Breast epithelium (tissue), 3 donors: ENCODE measurements around the gene TNFSF11.

Experiments used
- CTCF ChIP-seq, 3 donors: fragments of 450-650 bp; IDR thresholded peaks; one replicate each; pipeline ENCODE4 v1.5.1; 2016 to 2017; ENCODE audit warnings: antibody characterized with exemption in 3 of 3, mild to moderate bottlenecking in 3 of 3, moderate library complexity in 3 of 3
- POLR2A ChIP-seq: fragments of 450-650 bp; IDR thresholded peaks from one replicate; pipeline ENCODE4 v1.6.1; 2016; ENCODE audit warnings: antibody characterized with exemption, mild to moderate bottlenecking, moderate library complexity

GRCh38 chr13:42645717-42646116 lies 71.8 kb downstream of the TNFSF11 start:
- TF ChIP-seq CTCF (IDR thresholded peaks at IDR 0.05) (no peak), POLR2A (no peak)
